Liver (tissue), 3 donors: ENCODE results near the gene TNRC6B.

ENCODE experiments used
- ATF3 ChIP-seq: IDR thresholded peaks from 2 replicates; pipeline ENCODE4 v1.6.1; 2016; ENCODE audit warnings: antibody characterized with exemption
- CTCF ChIP-seq: fragments of 150-350 bp; IDR thresholded peaks from 2 replicates; pipeline ENCODE4 v1.5.1; 2017; ENCODE audit warnings: improper control_type of control experiment, low read depth, low read length; ENCODE audit not compliant: missing input control
- FOXA2 ChIP-seq: IDR thresholded peaks from 2 replicates; pipeline ENCODE4 v1.6.1; 2016; ENCODE audit warnings: antibody characterized with exemption
- GABPA ChIP-seq, 2 donors: IDR thresholded peaks in 1 of 2; conservative IDR thresholded peaks in 1 of 2; 2 replicates each; pipeline ENCODE4 v1.6.1; 2016; ENCODE audit warnings: antibody characterized with exemption in 2 of 2, mild to moderate bottlenecking in 1 of 2, moderate library complexity in 1 of 2
- JUND ChIP-seq, 2 donors: IDR thresholded peaks; 2 replicates each; pipeline ENCODE4 v1.6.1; 2016; ENCODE audit warnings: antibody characterized with exemption in 2 of 2
- MAX ChIP-seq: IDR thresholded peaks from 2 replicates; pipeline ENCODE4 v1.6.1; 2016; ENCODE audit warnings: antibody characterized with exemption
- REST ChIP-seq: IDR thresholded peaks from 2 replicates; pipeline ENCODE4 v1.6.1; 2016; ENCODE audit warnings: antibody characterized with exemption, mild to moderate bottlenecking
- RXRA ChIP-seq, 2 donors: IDR thresholded peaks; 2 replicates each; pipeline ENCODE4 v1.6.1; 2017 to 2018; ENCODE audit warnings: antibody characterized with exemption in 2 of 2, mild to moderate bottlenecking in 1 of 2
- TAF1 ChIP-seq: conservative IDR thresholded peaks from 2 replicates; pipeline ENCODE4 v1.6.1; 2016; ENCODE audit warnings: antibody characterized with exemption, mild to moderate bottlenecking
- donor health status: healthy.
- donor health status: healthy.

GRCh38 chr22:40183029-40183581 lies 5.4 kb downstream of the TNRC6B start:
- TF ChIP-seq CTCF (no peak), JUND (IDR thresholded peaks at IDR 0.05) (no peak), RXRA (IDR thresholded peaks at IDR 0.05) (no peak), MAX (no peak), GABPA (IDR thresholded peaks at IDR 0.05 in 1 of 2, conservative IDR thresholded peaks at IDR 0.05 in 1 of 2) (no peak), ATF3 (no peak), REST (no peak), FOXA2 (no peak), TAF1 (no peak)
